ENCODE data around the gene GUCY2F. TPM values are rescaled to one million over a fixed set of nuclear protein-coding genes. Genes with fewer than 3 reads are reported as not detected.

The GUCY2F gene
- polyA plus RNA-seq, 6 donors from 2014 or later: not detected

DNA sequence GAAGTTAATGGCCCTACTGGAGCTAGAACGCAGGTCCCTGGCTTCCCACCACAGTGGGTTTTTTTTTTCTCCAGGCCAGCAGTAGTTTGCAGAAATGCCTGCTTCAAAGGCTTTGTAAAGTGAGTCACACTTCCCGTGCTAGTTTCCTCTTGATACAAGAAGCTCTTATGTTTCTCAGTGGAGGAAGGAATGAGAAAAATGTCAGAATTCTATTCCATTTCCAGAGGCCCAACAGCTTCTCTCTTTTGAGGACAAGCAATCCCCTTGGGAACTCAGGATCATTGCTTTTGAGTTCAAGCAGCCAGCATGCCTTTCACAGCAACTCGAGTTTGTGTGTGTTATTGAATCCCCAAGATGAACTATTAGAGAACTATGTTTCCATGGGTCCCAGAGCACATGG, 134.3 kb downstream of the GUCY2F start:
- Mint-ChIP-seq H3K4me1 (no peaks in the 10 kb centered on the region), H3K27me3 (peaks cover 0 to 3% (median 0%) of the 10 kb centered on the region in 3 donors), H3K36me3 (no peaks in the 10 kb centered on the region), H3K4me3 (no peak overlapping the region), H3K27ac (no peak overlapping the region), H3K9me3 (peaks cover 0 to 3% (median 0%) of the 10 kb centered on the region in 7 donors)
- ATAC-seq (ENCODE audit: low read depth in 2 of 2): no peak
- no peak for DNase-seq

DNA sequence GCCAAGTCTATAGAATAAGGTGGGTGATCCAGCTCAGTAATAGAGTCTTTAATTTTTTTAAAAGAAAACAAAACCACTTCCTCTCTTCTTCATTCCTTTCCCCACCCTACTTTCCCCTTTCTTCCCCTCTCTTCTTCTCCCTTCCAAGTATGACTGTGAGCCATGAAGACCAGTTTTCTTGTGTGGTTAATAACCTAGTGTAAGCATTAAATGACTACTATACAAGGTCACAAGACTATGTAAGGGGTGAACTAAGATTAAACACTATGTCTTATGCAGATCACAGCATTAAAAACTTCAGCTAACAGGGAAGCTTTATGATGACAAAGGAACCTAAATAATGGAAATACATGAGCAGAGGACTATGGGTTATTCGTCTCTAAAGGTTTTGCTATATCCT, 135.4 kb downstream of the GUCY2F start:
- H3K9me3 Mint-ChIP-seq: peaks cover 0 to 8% (median 0%) of the 10 kb centered on the region in 7 donors
- H3K27me3 Mint-ChIP-seq: peaks cover 0 to 3% (median 0%) of the 10 kb centered on the region in 3 donors
- H3K36me3 Mint-ChIP-seq: no peaks in the 10 kb centered on the region
- DNase-seq: no peak
- no peak overlapping the region for H3K4me3 Mint-ChIP-seq
- H3K4me1 Mint-ChIP-seq: no peaks in the 10 kb centered on the region
- H3K27ac Mint-ChIP-seq: no peak overlapping the region
- no peak for ATAC-seq (ENCODE audit: low read depth in 2 of 2)

DNA sequence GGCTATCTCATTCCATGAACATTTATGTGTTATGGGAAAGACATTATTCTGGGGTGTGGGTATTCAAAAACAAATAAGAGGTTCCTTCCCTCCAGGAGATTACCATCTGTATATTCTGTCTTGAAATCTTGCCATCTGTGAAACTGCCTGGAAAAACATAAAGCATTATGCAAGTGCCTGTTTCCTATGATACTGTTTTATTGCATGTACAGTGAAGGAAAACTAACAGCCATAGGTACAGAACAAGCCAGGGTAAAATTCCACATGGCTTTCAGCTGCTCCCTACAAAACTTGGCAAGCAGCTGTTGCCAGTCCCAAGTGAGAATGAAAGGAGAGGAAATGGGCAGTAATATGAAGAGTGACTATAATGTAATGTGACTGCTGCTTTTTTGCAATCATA, 136.0 kb downstream of the GUCY2F start:
- Mint-ChIP-seq H3K27me3 (peaks cover 0 to 3% (median 0%) of the 10 kb centered on the region in 3 donors), H3K4me1 (no peaks in the 10 kb centered on the region), H3K36me3 (no peaks in the 10 kb centered on the region), H3K27ac (no peak overlapping the region), H3K9me3 (peaks cover 0 to 10% (median 2%) of the 10 kb centered on the region in 7 donors), H3K4me3 (no peak overlapping the region)
- ATAC-seq (ENCODE audit: low read depth in 2 of 2): no peak
- no peak for DNase-seq

DNA sequence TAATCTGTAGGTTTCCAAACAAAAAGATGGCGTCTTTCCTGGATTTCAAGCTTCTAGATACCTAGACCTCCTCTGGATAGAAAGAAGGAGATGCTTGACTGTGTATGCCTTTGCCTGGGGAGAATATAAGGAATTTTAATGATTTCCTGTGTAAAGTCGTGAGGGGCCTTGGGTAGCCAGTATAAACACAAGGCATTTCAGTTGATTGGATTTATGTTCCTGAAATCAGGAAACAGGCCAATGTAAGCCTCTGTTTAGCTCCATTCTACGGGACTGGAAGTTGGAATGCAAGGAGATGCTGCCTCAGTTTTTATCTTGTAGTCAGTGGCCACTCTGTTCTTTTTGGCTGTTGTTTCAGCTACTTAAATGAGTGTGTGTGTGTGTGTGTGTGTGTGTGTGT, 137.2 kb downstream of the GUCY2F start:
- H3K36me3 Mint-ChIP-seq: no peaks in the 10 kb centered on the region
- H3K9me3 Mint-ChIP-seq: peaks cover 0 to 10% (median 2%) of the 10 kb centered on the region in 7 donors
- ATAC-seq (ENCODE audit: low read depth in 2 of 2) (no peak), DNase-seq (no peak)
- H3K4me1 Mint-ChIP-seq: no peaks in the 10 kb centered on the region
- H3K4me3 Mint-ChIP-seq: no peak overlapping the region
- no peak overlapping the region for H3K27ac Mint-ChIP-seq
- H3K27me3 Mint-ChIP-seq: peaks cover 0 to 3% (median 0%) of the 10 kb centered on the region in 3 donors

DNA sequence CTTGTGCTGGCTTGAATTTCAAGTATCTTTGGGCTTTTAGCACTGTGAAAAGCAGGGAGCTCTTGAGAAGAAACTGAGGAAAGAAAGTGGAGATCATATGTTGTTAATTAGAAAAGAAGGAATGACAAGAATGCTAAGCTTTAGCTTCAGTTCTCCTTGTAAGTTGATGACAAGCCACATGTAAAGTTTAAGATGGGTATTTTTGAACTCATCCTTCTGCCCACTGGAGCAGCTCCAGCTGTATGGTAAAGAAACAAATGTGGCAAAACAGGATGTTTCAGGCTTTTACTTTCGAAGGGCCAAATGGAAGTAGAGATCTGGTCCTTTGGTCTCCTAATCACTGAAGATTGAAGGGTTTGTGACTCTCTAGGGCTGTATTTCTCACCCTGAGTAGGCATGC, 137.8 kb downstream of the GUCY2F start:
- ATAC-seq (ENCODE audit: low read depth in 2 of 2) (no peak), DNase-seq (no peak)
- Mint-ChIP-seq H3K4me3 (no peak overlapping the region), H3K36me3 (no peaks in the 10 kb centered on the region), H3K27ac (no peak overlapping the region), H3K4me1 (no peaks in the 10 kb centered on the region), H3K9me3 (peaks cover 0 to 10% (median 0%) of the 10 kb centered on the region in 7 donors), H3K27me3 (peaks cover 0 to 3% (median 0%) of the 10 kb centered on the region in 3 donors)

DNA sequence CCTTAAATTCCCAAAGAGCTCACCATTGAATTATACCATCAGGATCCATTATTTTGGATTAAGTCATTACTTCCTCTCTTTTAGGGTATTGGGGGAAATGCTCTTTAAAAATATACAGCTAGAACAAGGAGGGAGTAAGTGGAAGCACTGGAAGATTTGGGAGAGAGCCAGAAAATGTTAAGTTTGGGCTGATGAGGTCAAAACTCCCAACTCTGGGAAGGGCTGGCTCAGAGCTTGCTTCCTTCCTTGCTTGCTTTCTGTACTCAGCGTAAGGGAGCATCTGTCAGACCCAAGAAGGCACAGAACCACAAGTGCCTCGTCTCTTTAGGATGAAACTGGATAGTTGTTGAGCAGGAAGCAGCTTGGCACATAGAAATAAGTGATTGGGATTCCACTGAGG, 138.2 kb downstream of the GUCY2F start:
- Mint-ChIP-seq H3K27me3 (peaks cover 0 to 3% (median 0%) of the 10 kb centered on the region in 3 donors), H3K4me3 (no peak overlapping the region), H3K9me3 (peaks cover 0 to 10% (median 0%) of the 10 kb centered on the region in 7 donors), H3K4me1 (no peaks in the 10 kb centered on the region), H3K36me3 (no peaks in the 10 kb centered on the region), H3K27ac (no peak overlapping the region)
- ATAC-seq (ENCODE audit: low read depth in 2 of 2) (no peak), DNase-seq (no peak)

DNA sequence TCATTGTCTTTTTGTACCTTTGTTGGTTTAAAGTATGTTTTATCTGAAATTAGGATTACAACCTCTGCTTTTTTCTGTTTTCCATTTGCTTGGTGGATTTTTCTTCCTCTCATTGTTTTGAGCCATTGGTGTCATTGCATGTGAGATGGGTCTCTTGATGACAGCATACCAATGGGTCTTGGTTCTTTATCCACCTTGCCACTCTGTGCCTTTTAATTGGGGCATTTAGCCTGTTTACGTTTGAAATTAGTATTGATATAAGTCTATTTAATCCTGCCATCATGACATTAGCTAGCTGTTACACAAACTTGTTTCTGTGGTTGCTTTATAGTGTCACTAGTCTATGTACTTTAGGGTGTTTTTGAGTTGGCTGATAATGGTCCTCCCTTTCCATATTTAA, 145.7 kb downstream of the GUCY2F start:
- Mint-ChIP-seq H3K4me1 (no peaks in the 10 kb centered on the region), H3K27ac (no peak overlapping the region), H3K4me3 (no peak overlapping the region), H3K27me3 (no peaks in the 10 kb centered on the region), H3K9me3 (peaks cover 6 to 21% (median 16%) of the 10 kb centered on the region in 7 donors), H3K36me3 (no peaks in the 10 kb centered on the region)
- DNase-seq (no peak), ATAC-seq (ENCODE audit: low read depth in 2 of 2) (no peak)

DNA sequence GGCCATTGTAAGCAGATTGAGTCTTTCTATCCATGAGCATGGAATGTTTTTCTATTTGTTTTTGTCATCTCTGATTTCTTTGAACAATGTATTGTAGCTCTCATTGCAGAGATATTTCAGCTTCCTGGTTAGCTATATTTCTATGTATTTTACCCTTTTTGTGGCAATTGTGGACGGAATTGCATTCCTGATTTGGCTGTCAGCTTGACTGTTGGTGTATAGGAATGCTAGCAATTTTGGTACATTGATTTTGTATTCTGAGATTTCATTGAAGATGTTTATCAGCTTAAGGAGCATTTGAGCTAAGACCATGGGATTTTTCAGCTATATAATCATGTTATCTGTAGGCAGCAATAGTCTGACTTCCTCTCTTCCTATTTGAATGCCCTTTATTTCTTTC, 154.6 kb downstream of the GUCY2F start:
- H3K36me3 Mint-ChIP-seq: no peaks in the 10 kb centered on the region
- no peak for ATAC-seq (ENCODE audit: low read depth in 2 of 2)
- H3K4me3 Mint-ChIP-seq: no peak overlapping the region
- H3K27ac Mint-ChIP-seq: no peak overlapping the region
- H3K4me1 Mint-ChIP-seq: no peaks in the 10 kb centered on the region
- H3K27me3 Mint-ChIP-seq: peaks cover 0 to 7% (median 0%) of the 10 kb centered on the region in 3 donors
- H3K9me3 Mint-ChIP-seq: peaks cover 0 to 14% (median 6%) of the 10 kb centered on the region in 7 donors
- no peak for DNase-seq

Other genes with a start within 250 kb of the GUCY2F start
- gene NXT2, start 54.8 kb upstream of the GUCY2F start, polyA plus RNA-seq (ENCODE audit: low read depth in 6 of 6): 10 to 100 TPM; 16.7 to 28.9 (median 23.3) TPM
- not detected for gene KCNE5, start 143.1 kb upstream of the GUCY2F start, polyA plus RNA-seq (ENCODE audit: low read depth in 6 of 6)